Measurements from ENCODE around the gene GAREM1.
"Not testable (repeated sequence)": the region's sequence is repeated elsewhere in the genome, so short reads cannot be mapped to it uniquely, and the experiment has no call there.

The GAREM1 gene

GRCh38 chr18:32321826-32322225 lies 148.9 kb downstream of the GAREM1 start:
- no peak for DNase-seq

- no peak for DNase-seq
Observed at GRCh38 chr18:32319084-32319483, 151.6 kb downstream of the GAREM1 start.

GRCh38 chr18:32318581-32318980 lies 152.1 kb downstream of the GAREM1 start:
- DNase-seq = no peak

DNA sequence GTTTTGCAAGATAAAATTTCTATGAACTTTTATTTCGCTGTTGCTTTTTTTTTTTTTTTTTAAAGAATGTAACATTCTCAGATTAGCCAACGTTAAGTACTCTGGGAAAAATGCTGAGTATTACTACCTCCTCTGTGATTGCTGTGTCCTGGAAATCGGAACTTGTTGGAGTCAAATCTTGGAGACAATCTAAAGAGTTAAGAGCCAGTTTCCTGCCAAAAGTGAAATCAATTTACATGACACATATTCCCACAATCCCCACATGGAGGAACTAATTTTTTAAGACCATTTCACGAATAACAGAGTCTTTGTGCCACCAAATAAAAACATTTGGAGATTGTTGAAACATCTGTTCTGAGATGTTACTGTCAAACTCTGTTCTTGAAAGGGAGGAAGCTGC lies 153.0 kb downstream of the GAREM1 start:
- no peak for DNase-seq

GRCh38 chr18:32315881-32316280 lies 154.8 kb downstream of the GAREM1 start:
- DNase-seq = no peak

- DNase-seq = no peak
Observed at GRCh38 chr18:32310774-32311173, 159.9 kb downstream of the GAREM1 start.

DNA sequence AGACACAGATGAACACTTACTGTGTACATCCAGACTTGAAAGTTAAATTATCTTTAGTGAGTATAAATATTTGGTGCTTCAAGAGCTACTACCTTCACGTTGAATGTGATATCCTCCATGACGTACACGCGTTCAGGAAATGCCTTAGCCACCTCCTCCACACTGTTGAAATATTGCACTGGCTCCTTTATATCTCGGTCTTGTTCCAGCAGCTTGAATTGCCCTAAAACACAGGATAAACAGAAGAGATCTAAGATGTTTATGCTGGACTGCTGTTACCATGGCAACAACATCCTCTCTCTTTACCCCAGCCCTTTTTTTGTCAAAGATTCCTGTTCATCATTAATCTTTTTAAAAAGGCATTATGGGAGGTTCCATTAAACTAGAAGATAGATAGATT lies 160.6 kb downstream of the GAREM1 start:
- no peak for DNase-seq

- DNase-seq = no peak
Observed at GRCh38 chr18:32308493-32309120, 162.1 kb downstream of the GAREM1 start.

GRCh38 chr18:32303400-32303799 lies 167.3 kb downstream of the GAREM1 start:
- no peak for DNase-seq

DNA sequence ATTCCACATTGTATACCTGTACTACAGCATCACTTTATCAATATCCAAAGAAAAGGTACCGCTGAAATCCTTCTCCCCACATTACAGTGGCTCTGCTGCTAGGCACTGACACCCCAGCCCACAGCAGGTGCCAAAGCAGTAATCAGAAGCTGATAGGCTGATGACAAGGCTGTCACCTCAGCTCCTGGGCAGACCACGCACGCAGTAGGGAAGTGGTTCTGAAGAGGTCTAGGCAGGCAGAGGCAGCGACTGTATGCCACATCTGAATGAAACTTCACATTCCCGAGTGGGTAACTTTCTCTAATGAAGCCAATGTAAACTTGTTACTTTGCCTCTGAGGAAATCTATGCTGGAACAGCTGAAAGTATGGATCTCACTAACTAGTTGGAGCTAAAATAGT lies 167.9 kb downstream of the GAREM1 start:
- no peak for DNase-seq

DNA sequence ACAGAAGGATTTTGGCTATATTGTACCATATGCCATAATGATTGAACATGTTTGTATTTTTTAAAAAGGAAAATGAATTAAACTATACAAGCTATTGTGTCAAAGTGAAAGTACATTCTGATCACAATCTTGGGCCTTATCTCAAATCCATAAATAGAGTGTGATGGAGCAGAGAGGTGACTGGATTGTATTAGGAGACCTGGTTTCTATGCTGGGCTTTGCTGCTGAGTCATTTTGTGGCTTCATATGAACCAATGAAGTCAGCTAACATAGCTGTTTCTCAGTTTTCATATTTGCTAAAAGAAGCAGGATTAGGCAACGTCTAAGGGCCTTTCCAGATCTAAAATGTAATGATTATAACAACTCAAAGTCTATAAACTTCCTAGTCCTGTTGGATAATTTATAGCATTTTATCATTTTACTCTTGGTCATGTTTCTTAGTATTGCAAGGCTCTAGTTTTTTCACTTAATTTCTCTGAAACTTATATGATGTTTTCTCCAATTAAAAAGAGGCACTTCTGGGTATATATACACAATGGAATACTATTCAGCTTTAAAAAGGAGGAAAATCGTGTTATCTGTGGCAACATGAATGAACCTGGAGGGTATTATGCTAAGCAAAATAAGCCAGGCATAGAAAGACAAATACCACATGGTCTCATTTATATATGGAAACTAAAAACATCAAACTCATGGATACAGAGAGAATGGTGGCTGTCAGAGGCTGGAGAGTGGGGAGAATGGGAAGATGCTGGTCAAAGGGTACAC lies 168.5 kb downstream of the GAREM1 start:
- no peak for DNase-seq

DNA sequence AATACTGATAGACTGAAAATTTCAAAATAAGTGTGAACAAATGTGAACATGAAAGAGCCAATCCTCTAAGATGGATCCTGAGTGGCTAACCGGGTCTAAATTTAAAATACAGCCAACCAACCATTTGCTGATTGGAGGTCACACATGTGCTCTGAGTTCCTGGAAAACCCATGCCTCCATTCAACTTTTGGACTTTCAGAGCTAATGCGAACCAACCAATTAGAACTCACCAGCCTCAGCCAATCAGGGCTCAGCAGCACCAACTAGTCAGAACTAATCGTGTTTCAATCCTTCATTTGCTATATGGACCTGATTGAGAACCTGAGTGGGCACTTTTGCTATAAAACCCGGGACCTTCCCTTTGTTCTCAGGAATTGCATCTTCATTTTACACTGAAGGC lies 169.3 kb downstream of the GAREM1 start:
- no peak for DNase-seq

GRCh38 chr18:32300914-32301313 lies 169.8 kb downstream of the GAREM1 start:
- DNase-seq = no peak

- no peak for DNase-seq
Observed at GRCh38 chr18:32299484-32299883, 171.2 kb downstream of the GAREM1 start.

- DNase-seq = no peak
Observed at GRCh38 chr18:32298171-32298667, 172.5 kb downstream of the GAREM1 start.

GRCh38 chr18:32297579-32298170 lies 173.0 kb downstream of the GAREM1 start:
- no peak for DNase-seq

- no peak for DNase-seq
Observed at GRCh38 chr18:32296851-32297250, 173.8 kb downstream of the GAREM1 start.

DNA sequence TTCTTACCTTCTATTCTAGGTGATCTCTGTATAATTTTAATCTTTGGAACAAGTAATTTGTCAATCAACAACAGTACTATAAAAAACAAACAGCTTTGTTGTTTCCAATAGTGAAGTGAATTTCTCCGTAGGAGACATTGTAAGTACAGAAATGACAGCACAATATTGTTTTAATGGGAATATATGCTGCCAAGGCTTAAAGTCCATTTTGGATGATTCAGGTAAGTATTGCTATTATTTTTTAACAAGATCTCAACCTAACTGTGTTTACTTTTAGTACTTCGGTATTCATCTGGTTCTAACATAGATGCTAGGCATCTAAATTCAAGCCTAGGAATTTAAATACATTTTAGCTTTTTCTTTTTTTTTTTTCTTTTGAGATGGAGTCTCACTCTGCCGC lies 175.1 kb downstream of the GAREM1 start:
- DNase-seq = no peak

DNA sequence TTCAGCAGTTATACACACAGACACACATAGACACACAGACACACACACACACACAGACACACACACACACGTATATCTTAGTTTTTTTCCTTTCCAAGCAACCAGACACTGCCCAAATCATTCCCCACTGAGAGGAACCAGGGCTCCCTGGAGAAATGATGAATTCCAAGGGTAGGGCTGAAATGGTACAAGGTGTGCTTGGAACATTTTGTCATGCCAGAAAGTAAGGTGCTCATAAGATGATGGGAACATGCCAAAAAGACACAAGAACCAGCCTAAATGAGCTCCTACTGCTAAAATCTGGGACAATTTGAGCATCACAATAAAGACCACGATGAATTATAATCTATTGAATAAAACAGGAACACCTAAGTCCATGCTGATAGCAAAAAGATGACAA lies 177.6 kb downstream of the GAREM1 start:
- no peak for DNase-seq

DNA sequence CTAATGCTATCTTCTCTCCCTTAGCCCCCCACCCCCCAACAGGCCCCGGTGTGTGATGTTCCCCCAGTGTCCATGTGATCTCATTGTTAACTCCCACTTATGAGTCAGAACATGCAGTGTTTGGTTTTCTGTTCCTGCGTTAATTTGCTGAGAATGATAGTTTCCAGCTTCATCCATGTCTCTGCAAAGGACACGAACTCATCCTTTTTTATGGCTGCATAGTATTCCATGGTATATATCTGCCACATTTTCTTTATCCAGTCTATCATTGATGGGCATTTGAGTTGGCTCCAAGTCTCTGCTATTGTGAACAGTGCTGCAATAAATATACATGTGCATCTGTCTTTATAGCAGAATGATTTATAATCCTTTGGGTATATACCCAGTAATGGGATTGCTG lies 179.1 kb downstream of the GAREM1 start:
- not testable (repeated sequence) for DNase-seq

- no peak for DNase-seq
Observed at GRCh38 chr18:32290810-32291209, 179.9 kb downstream of the GAREM1 start.

GRCh38 chr18:32289483-32290075 lies 181.1 kb downstream of the GAREM1 start:
- DNase-seq = peak; percentile 6 to 28

GRCh38 chr18:32287873-32288272 lies 182.8 kb downstream of the GAREM1 start:
- no peak for DNase-seq

DNA sequence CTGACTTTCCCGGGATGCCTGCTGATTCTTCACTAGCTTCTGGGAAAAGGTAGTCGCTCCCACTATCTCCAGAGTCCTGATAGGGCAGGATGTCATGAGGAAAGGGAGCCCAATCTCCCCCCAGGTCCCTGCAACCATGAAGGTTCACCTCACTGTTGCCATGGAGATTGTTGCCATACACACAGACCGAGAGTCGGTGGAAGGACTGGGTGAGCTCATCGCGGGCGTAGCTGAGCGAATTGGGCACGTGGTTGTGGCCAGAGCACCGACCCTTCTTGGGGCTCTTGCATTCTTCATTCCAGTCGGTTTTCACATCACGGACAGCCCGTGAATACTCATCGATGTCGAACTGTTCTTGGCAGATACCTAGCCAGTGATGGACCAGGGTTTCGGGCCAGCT lies 183.4 kb downstream of the GAREM1 start:
- no peak for DNase-seq

Data from stimulated activated CD4-positive, alpha-beta T cell treated with anti-CD3 and anti-CD28 coated beads, Interleukin-2, amount 100 ng/mL, for 24 hours (primary cell).